Chondrocyte (in vitro differentiated cells): ENCODE data around the gene EVI2A. TPM values are rescaled to one million over a fixed set of nuclear protein-coding genes. Genes with fewer than 3 reads are reported as not detected.
A peak's percentile ranks its signal among the peaks of the same experiment; 100 is the strongest.
"Not testable (repeated sequence)": the region's sequence is repeated elsewhere in the genome, so short reads cannot be mapped to it uniquely, and the experiment has no call there.

ENCODE experiments used
- DNase-seq: peaks from one replicate; pipeline ENCODE4 v3.0.0; 2021; ENCODE audit warnings: mixed read lengths, low spot score
- H3K27ac Mint-ChIP-seq: one replicate; pipeline ENCODE4 v1.8.0; 2021; ENCODE audit warnings: mild to moderate bottlenecking, moderate library complexity, mixed read lengths; ENCODE audit not compliant: unreplicated experiment
- H3K27me3 Mint-ChIP-seq: 2 replicates; pipeline ENCODE4 v1.8.0; 2021; ENCODE audit warnings: low read depth, mixed read lengths
- H3K36me3 Mint-ChIP-seq: 2 replicates; pipeline ENCODE4 v1.8.0; 2021; ENCODE audit warnings: low read depth, mixed read lengths
- H3K4me1 Mint-ChIP-seq: 2 replicates; pipeline ENCODE4 v1.8.0; 2021; ENCODE audit warnings: low read depth, mild to moderate bottlenecking, mixed read lengths
- H3K4me3 Mint-ChIP-seq: one replicate; pipeline ENCODE4 v1.8.0; 2021; ENCODE audit warnings: mild to moderate bottlenecking, moderate library complexity, mixed read lengths; ENCODE audit not compliant: unreplicated experiment
- H3K9me3 Mint-ChIP-seq: 2 replicates; pipeline ENCODE4 v1.8.0; 2021; ENCODE audit warnings: low read depth, mixed read lengths
- CTCF ChIP-seq: fragments of 200-600 bp; sonication (generic); IDR thresholded peaks from 2 replicates; pipeline ENCODE4 v1.5.0; 2021; ENCODE audit warnings: antibody characterized with exemption, mild to moderate bottlenecking, moderate library complexity
- total RNA-seq: library from RNA; stranded (reverse); gene quantifications from 3 replicates; pipeline ENCODE4 v1.2.1, GENCODE V29; 2021

Gene EVI2A
- total RNA-seq, 1 donor from 2014 or later = 0.22 TPM

GRCh38 chr17:31357091-31357490 is 35.7 kb upstream of the EVI2A start:
- Mint-ChIP-seq H3K27me3 (no peaks in the 10 kb centered on the region), H3K36me3 (peaks cover 45% of the 10 kb centered on the region)
- DNase-seq = no peak

GRCh38 chr17:31355935-31356334 is 34.5 kb upstream of the EVI2A start:
- no peak overlapping the region for H3K27ac Mint-ChIP-seq
- no peaks in the 10 kb centered on the region for H3K4me1 Mint-ChIP-seq
- H3K36me3 Mint-ChIP-seq = peaks cover 42% of the 10 kb centered on the region
- H3K9me3 Mint-ChIP-seq = no peaks in the 10 kb centered on the region
- no peak overlapping the region for H3K4me3 Mint-ChIP-seq
- no peak for DNase-seq
- no peaks in the 10 kb centered on the region for H3K27me3 Mint-ChIP-seq
- no peak for TF ChIP-seq CTCF

More at GRCh38 chr17:31357091-31357490, 35.7 kb upstream of the EVI2A start:
- Mint-ChIP-seq H3K4me3 (no peak overlapping the region), H3K4me1 (no peaks in the 10 kb centered on the region), H3K27ac (no peak overlapping the region), H3K9me3 (no peaks in the 10 kb centered on the region)
- no peak for TF ChIP-seq CTCF

- Mint-ChIP-seq H3K27ac (no peak overlapping the region), H3K36me3 (peaks cover 23% of the 10 kb centered on the region), H3K4me3 (no peak overlapping the region), H3K9me3 (no peaks in the 10 kb centered on the region), H3K4me1 (no peaks in the 10 kb centered on the region), H3K27me3 (no peaks in the 10 kb centered on the region)
- DNase-seq = no peak
- TF ChIP-seq CTCF = no peak
Observed at GRCh38 chr17:31349454-31349853, 28.0 kb upstream of the EVI2A start.

- not testable (repeated sequence) for DNase-seq, H3K36me3 Mint-ChIP-seq, H3K27me3 Mint-ChIP-seq, H3K9me3 Mint-ChIP-seq, H3K4me1 Mint-ChIP-seq, H3K27ac Mint-ChIP-seq, H3K4me3 Mint-ChIP-seq
Observed at GRCh38 chr17:31345191-31345747, 23.8 kb upstream of the EVI2A start.

- no peaks in the 10 kb centered on the region for H3K9me3 Mint-ChIP-seq
- TF ChIP-seq CTCF = no peak
- no peaks in the 10 kb centered on the region for H3K27me3 Mint-ChIP-seq
- no peak for DNase-seq
- peaks cover 11% of the 10 kb centered on the region for H3K4me1 Mint-ChIP-seq
- no peak overlapping the region for H3K4me3 Mint-ChIP-seq
- peak overlapping the region; percentile 55 for H3K27ac Mint-ChIP-seq
- H3K36me3 Mint-ChIP-seq = peaks cover 12% of the 10 kb centered on the region
Observed at GRCh38 chr17:31339906-31340661, 18.7 kb upstream of the EVI2A start.

GRCh38 chr17:31329221-31329620 is 7.8 kb upstream of the EVI2A start:
- no peaks in the 10 kb centered on the region for H3K27me3 Mint-ChIP-seq
- DNase-seq = no peak
- TF ChIP-seq CTCF = no peak
- peaks cover 4% of the 10 kb centered on the region for H3K36me3 Mint-ChIP-seq
- no peak overlapping the region for H3K4me3 Mint-ChIP-seq
- H3K27ac Mint-ChIP-seq = peak overlapping the region; percentile 70
- H3K4me1 Mint-ChIP-seq = peaks cover 23% of the 10 kb centered on the region
- no peaks in the 10 kb centered on the region for H3K9me3 Mint-ChIP-seq
